ENCODE measurements around the gene LRRC4B. TPM values are rescaled to one million over a fixed set of nuclear protein-coding genes. Genes with fewer than 3 reads are reported as not detected.

The LRRC4B gene
- total RNA-seq, 4 donors from 2014 or later: 0.24 to 1.0 (median 0.81) TPM

GRCh38 chr19:50468818-50469217, 99.4 kb downstream of the LRRC4B start:
- WGBS: 85% methylated on average over 6 of the region's 6 CpGs

GRCh38 chr19:50467566-50467965, 100.7 kb downstream of the LRRC4B start:
- DNase-seq (ENCODE audit: low spot score in 2 of 2): no peak
- Histone ChIP-seq H3K36me3 (no peaks in the 10 kb centered on the region), H3K27me3 (peaks cover under 1% of the 10 kb centered on the region), H3K9me3 (no peaks in the 10 kb centered on the region), H3K4me1 (peaks cover 5% of the 10 kb centered on the region), H3K27ac (no peak overlapping the region), H3K4me3 (no peak overlapping the region)
- TF ChIP-seq EP300 (IDR thresholded peaks at IDR 0.05) (no peak), POLR2A (IDR thresholded peaks at IDR 0.05) (no peak), POLR2AphosphoS5 (IDR thresholded peaks at IDR 0.05) (no peak), CTCF (IDR thresholded peaks at IDR 0.05) (no peak)
- 84% methylated on average over 18 of the region's 18 CpGs for WGBS

More at GRCh38 chr19:50468818-50469217, 99.4 kb downstream of the LRRC4B start:
- no peak for DNase-seq (ENCODE audit: low spot score in 2 of 2)
- Histone ChIP-seq H3K27me3 (no peaks in the 10 kb centered on the region), H3K4me3 (no peak overlapping the region), H3K27ac (no peak overlapping the region), H3K36me3 (no peaks in the 10 kb centered on the region), H3K9me3 (no peaks in the 10 kb centered on the region), H3K4me1 (peaks cover 5% of the 10 kb centered on the region)
- TF ChIP-seq EP300 (IDR thresholded peaks at IDR 0.05) (no peak), POLR2AphosphoS5 (IDR thresholded peaks at IDR 0.05) (no peak), POLR2A (IDR thresholded peaks at IDR 0.05) (no peak), CTCF (IDR thresholded peaks at IDR 0.05) (no peak)

Other genes starting within 250 kb of the LRRC4B start
- gene KCNC3, start 239.1 kb downstream of the LRRC4B start, total RNA-seq: 1 to 10 TPM; 1.5 to 3.1 (median 1.7) TPM
- gene NAPSA, start 202.8 kb downstream of the LRRC4B start, total RNA-seq: 1 to 10 TPM in 3 of 4 donors, not detected in 1; 1.7 to 3.7 (median 3.5) TPM
- gene NR1H2, start 192.0 kb downstream of the LRRC4B start, total RNA-seq: 10 to 100 TPM; 80.6 to 94.7 (median 88.9) TPM
- gene POLD1, start 184.1 kb downstream of the LRRC4B start, total RNA-seq: 10 to 100 TPM; 17.2 to 26.9 (median 21.5) TPM
- gene SPIB, start 149.5 kb downstream of the LRRC4B start, total RNA-seq: not detected
- gene MYBPC2, start 135.5 kb downstream of the LRRC4B start, total RNA-seq: under 1 TPM in 1 of 4 donors, not detected in 3; 0.29 TPM
- gene EMC10, start 91.9 kb downstream of the LRRC4B start, total RNA-seq: 10 to 100 TPM; 34.9 to 77.2 (median 71.1) TPM
- gene GARIN5A, start 91.6 kb downstream of the LRRC4B start, total RNA-seq: 1 to 10 TPM in 3 of 4 donors, not detected in 1; 3.9 to 5.0 (median 4.2) TPM
- gene JOSD2, start 57.2 kb downstream of the LRRC4B start, total RNA-seq: 10 to 100 TPM in 3 of 4 donors, 1 to 10 TPM in 1; 9.3 to 31.7 (median 28.7) TPM
- gene ASPDH, start 54.5 kb downstream of the LRRC4B start, total RNA-seq: not detected
- gene SYT3, start 71.4 kb upstream of the LRRC4B start, total RNA-seq: 1 to 10 TPM in 1 of 4 donors, under 1 TPM in 2, not detected in 1; 0.23 to 1.8 (median 0.30) TPM
- 10 to 100 TPM in 1 of 4 donors, not detected in 3; 19.8 TPM for gene C19orf81, start 81.0 kb upstream of the LRRC4B start, total RNA-seq
- gene SHANK1, start 151.4 kb upstream of the LRRC4B start, total RNA-seq: 1 to 10 TPM in 1 of 4 donors, under 1 TPM in 1, not detected in 2; 0.42 to 6.6 TPM
- 10 to 100 TPM in 1 of 4 donors, 1 to 10 TPM in 3; 5.8 to 14.1 (median 7.7) TPM for gene CLEC11A, start 154.9 kb upstream of the LRRC4B start, total RNA-seq
- gene GPR32, start 202.0 kb upstream of the LRRC4B start, total RNA-seq: not detected
- gene ACP4, start 222.0 kb upstream of the LRRC4B start, total RNA-seq: under 1 TPM in 2 of 4 donors, not detected in 2; 0.49 to 0.97 TPM